ENCODE data around the gene B9D2.
"Not testable (repeated sequence)": the region's sequence is repeated elsewhere in the genome, so short reads cannot be mapped to it uniquely, and the experiment has no call there.

The B9D2 gene

DNA sequence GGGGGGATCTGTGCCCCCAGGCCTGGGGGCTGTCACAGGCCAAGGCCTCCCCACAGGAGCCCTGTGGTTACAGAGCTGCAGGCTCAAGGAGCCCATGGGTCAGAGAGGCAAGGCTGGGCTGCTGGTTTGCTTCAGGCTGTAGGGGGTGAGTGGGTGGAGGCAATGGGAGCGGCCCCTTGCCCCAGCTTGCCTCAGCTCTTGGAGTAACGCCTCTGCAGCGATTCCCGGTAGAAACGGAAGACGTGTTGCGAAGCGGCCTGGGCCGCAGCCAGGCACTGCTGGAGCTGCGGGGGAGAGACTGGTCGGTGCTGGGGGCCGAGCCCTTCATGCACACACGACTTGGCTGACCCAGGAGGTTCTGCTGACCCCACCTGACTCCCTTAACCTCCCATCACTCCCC lies 22.5 kb upstream of the B9D2 start:
- DNase-seq (ENCODE audit: low spot score) = no peak

DNA sequence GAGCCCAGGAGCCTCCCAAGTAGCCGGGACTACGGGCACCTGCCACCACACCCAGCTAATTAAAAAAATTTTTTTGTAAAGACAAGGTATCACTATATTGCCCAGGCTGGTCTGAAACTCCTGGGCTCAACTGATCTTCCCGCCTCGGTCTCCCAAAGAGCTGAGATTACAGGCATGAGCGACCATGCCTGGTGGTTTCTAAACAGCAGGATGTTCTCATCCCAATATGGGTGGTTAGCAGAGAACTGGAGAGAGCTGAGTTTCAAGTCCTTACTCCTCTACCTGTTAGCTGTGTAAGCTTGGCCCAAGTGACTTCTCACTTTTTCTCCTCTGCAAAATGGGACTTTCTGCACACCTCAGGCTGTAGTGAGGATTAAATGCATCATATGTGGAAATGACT lies 20.4 kb upstream of the B9D2 start:
- DNase-seq (ENCODE audit: low spot score) = no peak

DNA sequence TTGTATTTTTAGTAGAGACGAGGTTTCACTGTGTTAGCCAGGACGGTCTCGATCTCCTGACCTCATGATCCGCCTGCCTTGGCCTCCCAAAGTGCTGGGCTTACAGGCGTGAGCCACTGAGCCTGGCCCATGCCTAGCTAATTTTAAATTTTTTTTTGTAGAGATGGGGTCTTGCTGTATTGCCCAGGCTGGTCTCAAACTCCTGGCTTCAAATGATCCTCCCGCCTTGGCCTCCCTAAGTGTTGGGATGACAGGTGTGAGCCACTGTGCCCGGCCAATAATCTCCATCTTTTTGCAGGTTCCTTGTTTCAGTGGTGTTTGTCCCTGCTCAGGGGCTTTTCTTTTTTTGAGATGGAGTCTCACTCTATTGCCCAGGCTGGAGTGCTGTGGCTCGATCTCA lies 17.6 kb upstream of the B9D2 start:
- DNase-seq (ENCODE audit: low spot score) = not testable (repeated sequence)

DNA sequence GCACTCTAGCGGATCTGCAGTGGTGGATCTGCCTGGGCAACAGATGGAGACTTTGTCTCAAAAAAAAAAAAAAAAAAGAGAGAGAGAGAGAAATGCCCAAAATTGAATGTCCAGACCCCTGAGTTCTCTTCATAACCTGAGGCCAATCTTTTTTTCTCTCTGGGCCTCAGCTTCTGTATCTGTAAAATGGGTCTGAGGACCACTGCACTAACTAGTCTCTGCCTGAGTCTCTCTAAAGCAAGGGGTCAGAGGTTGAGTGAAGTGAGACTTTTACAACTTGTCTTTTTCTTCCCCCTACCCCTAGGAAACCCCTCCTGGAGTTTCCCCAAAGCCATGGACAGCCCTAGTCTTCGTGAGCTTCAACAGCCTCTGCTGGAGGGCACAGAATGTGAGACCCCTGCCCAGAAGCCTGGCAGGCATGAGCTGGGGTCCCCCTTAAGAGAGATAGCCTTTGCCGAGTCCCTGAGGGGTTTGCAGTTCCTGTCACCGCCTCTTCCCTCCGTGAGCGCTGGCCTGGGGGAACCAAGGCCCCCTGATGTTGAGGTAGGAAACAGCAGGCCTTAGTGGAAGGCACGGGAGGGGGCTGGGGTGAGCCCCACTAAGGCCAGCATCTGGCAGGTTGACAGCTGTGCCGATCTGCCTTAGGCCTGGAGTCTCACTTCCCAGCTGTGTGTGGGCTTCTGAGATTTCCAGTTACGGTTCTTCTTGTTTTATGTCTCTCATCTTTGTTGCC lies 14.2 kb upstream of the B9D2 start:
- DNase-seq (ENCODE audit: low spot score) = no peak

DNA sequence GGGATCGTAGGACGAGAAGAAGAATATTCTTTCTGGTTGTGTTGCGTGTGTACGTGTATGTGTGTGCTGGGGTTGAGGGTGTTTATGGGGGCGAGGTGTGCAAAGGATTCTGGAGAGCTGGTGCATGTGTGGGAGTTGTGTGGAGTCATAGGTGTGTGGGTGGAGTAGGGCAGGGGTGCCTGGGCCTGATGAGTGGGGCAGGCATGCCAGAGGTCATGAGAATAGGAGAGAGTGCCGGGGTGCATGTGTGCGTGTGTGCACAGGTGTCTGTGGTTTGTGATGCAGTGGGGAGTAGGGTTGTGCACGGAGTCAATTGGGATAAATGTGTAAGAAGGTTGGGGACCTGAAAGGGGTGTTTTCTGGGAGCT lies 13.0 kb upstream of the B9D2 start:
- no peak for DNase-seq (ENCODE audit: low spot score)

DNA sequence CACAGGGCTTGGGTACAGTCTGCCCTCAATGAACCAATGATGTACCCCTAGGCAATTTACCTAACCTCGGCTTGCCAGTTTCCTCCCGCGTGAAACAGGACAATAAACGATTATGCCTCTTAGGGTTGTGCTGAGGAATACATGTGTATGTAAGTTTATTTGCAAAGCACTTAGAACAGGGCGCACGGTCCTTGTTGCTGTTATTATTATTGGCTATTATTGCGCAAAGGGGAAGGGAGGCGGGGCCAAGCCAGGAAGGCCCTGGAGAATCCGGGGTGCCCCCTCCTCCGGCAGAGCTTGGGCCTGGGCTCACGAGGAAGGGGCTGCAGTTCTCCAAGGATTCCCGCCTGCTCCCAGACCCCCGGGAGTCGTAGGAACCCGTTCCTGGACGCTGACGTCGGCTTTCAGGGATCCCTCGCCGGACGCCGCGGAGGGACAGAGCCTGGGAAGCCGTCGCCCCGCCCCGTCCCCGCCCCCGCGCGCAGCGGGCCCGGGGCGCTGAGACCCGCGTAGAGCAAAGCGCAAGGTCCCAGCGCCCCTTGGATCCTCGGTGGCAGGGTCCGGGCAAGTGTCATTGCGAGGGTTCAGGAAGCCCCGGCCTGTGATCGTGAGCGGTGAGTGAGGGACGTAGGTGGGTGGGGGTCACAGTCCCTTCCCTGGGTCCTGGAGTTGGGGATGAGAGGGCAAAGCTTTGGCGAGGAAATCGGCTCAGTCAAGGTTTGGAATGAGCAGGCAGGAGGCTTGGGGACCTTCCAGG lies 12.5 kb upstream of the B9D2 start, which contains the start of gene TMEM91:
Gene TMEM91, plus strand, starts transcription at position 293 of the 757 bp plus-strand sequence. CDS start 1,777 bp downstream, outside the sequence.
- DNase-seq (ENCODE audit: low spot score) = no peak

DNA sequence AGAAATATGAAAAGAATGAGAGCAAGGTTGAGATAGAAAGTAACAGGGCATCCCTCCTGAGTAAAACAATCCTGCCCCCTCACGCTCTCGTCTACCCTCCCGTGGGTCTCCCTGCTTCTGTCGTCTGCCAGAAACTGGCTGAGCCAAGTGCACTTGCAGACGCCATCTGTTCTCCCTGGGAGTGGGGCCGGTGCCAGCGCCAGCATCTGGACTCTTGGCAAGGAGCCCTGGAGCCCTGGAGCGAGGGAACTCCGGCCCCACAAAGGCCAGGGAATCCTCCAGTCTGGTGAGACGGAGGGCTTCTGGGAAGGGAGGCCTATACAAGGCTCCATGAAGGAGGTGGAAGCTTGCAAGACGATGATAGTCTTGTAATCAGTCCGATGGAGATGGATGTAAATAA lies 10.0 kb upstream of the B9D2 start:
- no peak for DNase-seq (ENCODE audit: low spot score)

DNA sequence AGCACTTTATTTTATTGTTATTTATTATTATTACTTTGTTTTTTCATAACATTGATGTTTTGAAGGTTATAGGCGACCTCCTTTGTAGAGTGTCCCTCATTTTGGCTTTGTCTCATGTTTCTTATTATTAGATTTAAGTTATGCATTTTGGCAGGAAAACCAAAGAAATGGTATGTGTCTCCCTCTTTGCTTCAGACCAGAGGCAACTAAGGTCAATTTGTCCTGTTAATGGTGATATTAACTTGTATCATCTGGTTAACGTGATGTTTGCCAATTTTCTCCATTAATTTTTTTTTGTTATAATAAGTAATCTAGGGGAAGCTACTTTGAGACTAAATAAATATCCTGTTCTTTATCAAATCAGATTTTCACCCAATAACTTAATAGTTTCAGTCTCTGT lies 8.6 kb upstream of the B9D2 start:
- DNase-seq (ENCODE audit: low spot score) = no peak

DNA sequence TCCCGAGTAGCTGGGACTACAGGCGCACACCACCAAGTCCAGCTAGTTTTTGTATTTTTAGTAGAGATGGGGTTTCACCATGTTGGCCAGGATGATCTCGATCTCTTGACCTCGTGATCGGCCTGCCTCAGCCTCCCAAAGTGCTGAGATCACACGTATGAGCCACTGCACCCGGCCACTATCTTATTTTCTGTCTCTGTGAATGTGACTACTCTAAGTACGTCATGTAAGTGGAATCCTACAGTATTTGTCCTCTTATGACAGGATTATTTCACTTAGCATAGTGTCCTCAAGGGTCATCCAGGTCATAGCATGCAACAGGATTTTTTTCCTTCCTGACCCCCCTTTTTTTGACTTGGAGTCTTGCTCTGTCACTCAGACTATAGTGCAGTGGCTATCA lies 7.6 kb upstream of the B9D2 start:
- DNase-seq (ENCODE audit: low spot score) = no peak

DNA sequence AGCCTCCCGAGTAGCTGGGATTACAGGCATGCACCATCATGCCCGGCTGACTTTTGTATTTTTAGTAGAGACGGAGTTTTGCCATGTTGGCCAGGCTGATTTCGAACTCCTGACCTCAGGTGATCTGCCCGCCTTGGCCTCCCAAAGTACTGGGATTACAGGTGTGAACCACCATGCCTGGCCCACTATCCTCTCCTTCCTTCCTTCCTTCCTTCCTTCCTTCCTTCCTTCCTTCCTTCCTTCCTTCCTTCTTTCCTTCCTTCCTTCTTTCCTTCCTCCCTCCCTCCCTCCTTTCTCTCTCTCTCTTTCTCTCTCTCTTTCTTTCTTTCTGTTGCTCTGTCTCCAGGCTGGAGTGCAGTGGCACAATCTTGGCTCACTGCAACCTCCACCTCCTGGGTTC lies 7.2 kb upstream of the B9D2 start:
- not testable (repeated sequence) for DNase-seq (ENCODE audit: low spot score)

DNA sequence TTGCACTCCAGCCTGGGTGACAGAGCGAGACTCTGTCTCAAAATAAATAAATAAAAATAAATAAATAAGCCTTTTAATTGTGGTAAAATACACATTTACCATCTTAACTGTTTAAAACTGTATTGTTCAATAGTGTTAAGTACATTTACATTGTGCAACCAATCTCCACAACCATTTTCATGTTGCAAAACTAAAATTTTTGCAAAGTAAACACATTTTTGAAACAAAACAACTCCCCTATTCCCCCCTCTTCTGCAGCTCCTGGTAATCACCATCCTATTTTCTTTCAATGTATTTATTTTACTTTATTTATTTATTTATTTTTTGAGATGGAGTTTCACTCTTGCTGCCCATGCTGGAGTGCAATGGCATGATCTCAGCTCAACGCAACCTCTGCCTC lies 5.8 kb upstream of the B9D2 start:
- DNase-seq (ENCODE audit: low spot score) = no peak

DNA sequence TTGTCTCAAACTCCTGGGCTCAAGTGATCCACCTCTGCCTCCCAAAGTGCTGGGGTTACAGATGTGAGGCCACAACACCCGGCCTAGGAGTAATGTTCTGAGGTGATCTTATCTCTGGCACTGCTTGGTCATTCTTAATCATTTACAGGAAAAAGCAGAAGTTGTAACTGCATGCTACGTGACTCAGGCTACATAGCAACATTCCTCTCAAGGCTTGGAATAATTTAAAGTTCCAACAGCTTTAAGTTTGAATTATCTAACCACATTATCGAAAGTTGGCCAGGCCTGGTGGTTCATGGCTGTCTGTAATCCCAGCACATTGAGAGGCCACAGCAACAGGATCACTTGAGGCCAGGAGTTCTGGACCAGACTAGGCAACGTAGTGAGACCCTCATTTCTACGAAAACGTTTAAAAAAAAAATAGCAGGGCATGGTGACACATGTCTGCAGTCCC lies 3.9 kb upstream of the B9D2 start:
- no peak for DNase-seq (ENCODE audit: low spot score)

DNA sequence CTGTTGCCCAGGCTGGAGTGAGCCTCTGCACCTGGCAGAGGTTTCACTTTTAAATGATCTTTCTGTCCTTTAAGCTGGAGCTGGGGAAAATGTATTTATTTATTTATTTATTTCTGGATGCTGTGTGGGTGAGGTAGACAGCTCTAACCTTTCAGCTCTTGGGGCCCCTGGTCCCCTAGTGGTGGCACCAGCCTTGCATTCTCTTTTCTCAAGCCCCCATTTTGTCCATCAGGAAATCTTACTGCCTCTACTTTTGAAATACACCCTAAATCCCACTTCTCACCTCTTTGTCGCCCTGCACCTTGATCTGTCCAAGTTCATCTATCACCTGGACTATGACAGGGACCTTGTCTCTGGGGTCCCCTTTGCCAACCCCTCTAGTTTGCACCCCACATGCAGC lies 2.1 kb upstream of the B9D2 start:
- peak; percentile 46 for DNase-seq (ENCODE audit: low spot score)

DNA sequence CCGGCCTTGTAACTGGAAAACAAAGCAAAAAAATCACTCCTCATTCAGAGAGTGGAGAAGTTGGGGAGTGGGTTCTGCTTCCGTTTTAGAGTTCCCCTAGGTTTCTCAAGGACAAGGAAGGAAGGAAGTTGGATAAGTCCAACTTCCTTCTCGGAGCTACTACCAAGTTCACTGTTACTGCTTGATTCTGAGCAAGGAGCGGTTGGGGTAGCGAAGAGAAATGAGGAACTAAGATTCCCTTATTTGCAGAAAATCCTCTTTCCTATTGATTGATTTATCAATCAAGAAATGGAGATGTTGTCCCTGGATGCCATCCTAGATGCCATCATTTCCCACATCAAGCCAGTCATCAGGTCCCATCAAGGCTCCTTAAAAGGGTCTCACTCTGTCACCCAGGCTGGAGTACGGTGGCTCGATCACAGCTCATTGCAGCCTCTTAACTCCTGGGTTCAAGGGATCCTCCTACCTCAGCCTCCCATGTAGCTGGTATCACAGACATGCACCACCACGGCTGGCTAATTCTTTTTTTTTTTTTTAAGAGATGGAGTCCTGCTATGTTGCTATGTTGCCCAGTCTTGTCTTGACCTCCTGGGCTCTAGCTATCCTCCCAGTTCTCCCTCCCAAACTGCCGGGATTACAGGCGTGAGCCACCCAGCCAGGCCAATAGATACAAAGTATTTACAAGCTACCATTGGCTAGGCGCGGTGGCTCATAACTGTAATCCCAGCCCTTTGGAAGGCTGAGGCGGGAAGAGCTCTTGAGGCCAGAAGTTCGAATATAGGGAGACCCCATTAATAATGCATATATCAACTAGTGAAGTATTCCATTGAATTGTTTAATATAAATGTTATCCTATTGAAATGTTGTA lies 809 bp upstream of the B9D2 start:
- no peak for DNase-seq (ENCODE audit: low spot score)

DNA sequence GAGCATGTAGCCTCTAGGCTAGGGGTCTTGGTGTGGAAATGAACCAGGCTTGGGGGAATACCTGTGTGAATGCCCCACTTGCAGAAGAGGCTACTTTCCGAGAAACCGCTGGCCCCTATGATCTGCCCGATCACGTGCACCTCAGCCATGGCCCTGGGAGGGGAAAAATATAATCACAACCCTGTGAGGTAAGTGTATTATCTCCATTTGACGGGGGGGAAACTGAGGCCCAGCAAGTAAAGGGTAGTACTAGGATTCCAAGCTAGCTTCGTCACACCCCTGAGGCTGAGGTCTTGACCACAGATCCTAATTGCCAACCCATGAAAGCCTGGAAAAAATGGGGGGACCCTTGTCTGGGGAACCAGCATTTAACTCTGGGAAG lies 587 bp downstream of the B9D2 start:
- DNase-seq (ENCODE audit: low spot score) = no peak

DNA sequence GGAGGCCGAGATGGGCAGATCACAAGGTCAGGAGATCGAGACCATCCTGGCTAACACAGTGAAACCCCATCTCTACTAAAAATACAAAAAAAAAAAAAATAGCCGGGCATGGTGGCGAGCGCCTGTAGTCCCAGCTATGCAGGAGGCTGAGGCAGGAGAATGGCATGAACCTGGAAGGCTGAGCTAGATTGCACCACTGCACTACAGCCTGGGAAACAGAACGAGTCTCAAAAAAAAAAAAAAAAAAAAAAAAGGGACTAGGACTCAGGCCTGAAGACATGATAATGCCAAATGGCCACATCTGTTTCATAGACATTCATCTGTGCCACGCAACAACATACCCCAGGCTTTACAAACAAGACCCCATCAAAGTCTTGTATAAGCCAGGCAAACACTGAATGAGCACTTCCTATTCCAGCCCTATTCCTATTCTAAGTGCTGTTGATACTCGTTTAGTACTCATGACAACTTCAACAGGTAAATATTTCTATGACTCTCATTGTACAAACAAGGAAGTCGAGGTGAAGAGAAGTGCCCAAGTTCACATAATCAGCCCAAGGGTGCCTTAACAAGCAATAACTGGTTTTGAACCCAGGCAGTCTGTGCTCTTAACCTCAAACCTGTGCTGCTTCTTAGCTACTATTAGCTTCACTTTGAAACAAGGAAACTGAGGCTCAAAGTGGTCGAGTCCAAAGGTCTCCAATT lies 1.7 kb downstream of the B9D2 start:
- DNase-seq (ENCODE audit: low spot score) = no peak

DNA sequence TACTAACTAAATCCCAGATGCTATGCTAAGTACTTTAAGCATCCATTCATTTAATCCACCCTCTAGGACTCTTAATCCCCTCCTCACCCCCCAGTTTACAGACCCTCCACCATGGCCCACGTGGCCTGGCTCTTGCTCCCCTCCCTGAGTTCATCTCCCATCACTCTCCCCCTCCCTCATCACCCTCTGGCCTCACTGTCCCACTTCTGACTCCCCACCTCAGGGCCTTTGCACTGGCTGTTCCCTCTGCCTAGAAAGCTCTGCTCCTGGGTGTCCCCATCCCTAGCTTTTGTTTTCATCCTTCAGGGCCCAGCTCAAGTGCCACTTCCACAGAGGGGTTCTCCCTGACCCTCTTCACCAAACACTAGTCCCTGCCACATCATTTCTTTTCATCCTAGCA lies 4.2 kb downstream of the B9D2 start:
- no peak for DNase-seq (ENCODE audit: low spot score)

DNA sequence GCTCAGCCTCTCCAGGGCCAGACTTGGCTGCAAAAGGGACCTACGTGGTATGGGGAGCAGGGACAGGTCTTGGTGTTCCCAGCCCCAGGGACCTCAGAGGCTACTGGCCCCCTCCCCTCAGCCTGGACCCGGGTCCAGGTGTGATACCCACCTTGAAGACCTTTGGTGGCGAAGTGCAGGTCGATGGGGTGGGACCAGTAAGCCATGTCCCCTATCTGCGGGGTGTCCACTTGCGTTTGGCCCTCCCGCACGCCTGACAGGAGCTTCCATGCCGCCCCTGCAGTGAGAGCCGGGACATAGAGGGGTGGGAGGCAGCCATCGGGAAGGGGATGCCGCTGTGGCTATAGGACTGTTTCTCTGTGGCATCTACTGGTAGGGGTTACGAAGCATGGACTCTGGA lies 6.2 kb downstream of the B9D2 start:
- no peak for DNase-seq (ENCODE audit: low spot score)

DNA sequence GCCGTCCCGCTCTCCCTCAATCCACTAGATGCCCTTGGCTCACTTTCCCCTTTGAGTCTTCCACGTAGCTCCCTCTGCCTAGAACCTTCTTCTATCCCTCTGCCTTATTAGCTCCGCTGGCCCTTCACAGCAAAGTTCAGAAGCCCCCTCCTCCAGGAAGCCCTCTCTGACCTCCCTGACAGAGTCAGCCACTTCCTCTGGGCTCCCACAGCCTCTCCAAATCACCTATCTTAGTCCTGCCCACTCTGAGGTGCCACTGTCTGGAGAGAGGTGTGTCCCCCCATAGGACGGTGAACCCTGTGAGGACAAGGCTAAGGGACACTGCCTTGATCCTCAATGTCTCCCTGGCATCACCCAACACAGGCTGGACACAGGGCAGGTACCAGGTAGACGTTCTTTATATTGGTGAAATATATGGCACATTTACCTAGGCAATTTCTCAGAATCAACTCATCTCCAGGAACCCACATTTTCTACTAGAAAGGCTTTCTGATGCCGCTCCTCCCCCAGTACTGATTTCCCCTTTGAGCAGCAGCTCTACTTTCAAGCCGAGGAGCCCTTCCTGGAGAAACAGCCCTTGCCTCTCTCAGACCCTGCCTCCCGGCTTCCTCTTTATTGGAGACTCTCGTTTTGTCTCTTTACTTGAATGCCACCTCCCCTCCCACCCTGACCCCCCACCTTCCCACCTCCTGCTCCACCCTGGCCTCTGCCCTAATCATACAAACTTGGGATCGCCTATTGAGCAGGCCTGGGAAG lies 6.8 kb downstream of the B9D2 start:
- no peak for DNase-seq (ENCODE audit: low spot score)

DNA sequence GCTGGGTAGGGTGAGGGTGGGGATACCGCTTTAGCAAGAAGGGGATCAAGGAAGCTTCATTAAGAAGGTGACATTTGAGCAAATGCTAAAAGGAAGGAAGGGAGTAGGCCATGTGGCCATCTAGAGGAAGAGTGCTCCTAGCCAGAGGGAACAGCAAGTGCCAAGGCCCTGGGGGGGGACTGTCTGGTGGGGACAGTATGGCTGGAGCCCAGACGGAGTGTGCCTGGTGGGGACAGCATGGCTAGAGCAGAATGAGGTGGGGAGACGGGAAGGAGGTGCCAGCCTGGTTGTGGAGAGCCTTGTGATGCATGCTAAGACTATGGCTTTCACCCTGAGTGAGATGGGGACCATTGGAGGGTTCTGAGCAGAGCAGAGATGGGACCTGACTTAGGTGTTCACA lies 8.1 kb downstream of the B9D2 start:
- DNase-seq (ENCODE audit: low spot score) = no peak

DNA sequence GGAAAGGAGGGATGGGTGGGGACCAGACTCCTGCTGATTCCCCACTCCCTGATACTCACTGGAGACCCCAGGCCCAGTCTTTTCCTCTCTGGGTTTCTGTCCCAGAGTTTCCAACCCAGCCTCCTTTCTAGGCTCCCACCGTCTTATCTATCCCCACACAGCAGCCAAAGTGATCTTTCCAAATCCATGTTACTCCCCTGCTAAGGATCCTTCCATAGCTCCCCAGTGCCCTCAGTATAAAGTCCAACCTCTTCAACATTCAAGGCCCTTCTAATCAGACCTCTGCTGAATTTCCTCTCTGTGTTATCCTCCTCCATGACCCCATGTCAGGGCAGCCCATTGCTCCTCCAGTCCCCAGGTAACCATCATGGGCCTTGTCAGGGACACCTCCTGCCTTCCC lies 8.9 kb downstream of the B9D2 start:
- DNase-seq (ENCODE audit: low spot score) = no peak
